ENCODE measurements around the gene RIGI.

DNA sequence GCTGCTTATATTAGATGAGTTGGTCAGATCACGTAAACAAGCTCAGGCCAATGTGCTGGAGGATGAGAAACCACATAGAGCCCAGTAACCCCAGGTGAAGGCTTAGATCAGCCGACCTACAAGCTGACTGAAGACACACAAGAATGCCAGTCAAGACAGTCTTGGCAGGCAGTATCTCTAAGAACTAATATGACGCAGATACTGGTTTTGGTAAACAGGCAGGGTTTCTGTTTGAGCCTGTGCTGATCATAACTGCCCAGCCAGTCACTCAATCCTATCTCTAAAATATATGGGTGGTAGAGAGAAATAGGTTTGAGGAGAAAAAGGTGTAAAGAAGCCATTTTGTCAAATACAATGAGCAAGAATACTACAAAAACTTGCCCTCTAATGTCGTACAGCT is 7.8 kb upstream of the RIGI start:
- TF ChIP-seq CTCF (IDR thresholded peaks at IDR 0.05) (no peak), POLR2A (IDR thresholded peaks at IDR 0.05) (no peak), EP300 (IDR thresholded peaks at IDR 0.05) (no peak)
